Transverse colon (tissue), 4 donors: ENCODE data around the gene LAMA5.

Source experiments
- CTCF ChIP-seq, 5 experiments: fragments of 200-600 bp in 3 of 5; fragments of 450-650 bp in 2 of 5; sonication (generic) in 3 of 5; IDR thresholded peaks; 1 replicate in 2 of 5; 2 replicates in 3 of 5; pipeline ENCODE4 v1.5.1; 2016 to 2017; ENCODE audit warnings: antibody characterized with exemption in 5 of 5, inconsistent platforms in 3 of 5, mild to moderate bottlenecking in 2 of 5, moderate library complexity in 1 of 5
- EP300 ChIP-seq: sonication (generic); formaldehyde crosslinking; IDR thresholded peaks from one replicate; pipeline ENCODE4 v1.6.1; 2017; ENCODE audit warnings: antibody characterized with exemption, low read depth
- POLR2A ChIP-seq: fragments of 450-650 bp; IDR thresholded peaks from one replicate; pipeline ENCODE4 v1.6.1; 2016; ENCODE audit warnings: antibody characterized with exemption, mild to moderate bottlenecking, moderate library complexity
- POLR2AphosphoS5 ChIP-seq, 3 donors: sonication (generic); formaldehyde crosslinking; IDR thresholded peaks; one replicate each; pipeline ENCODE4 v1.6.1; 2016; ENCODE audit warnings: antibody characterized with exemption in 3 of 3

- no peak for TF ChIP-seq CTCF (IDR thresholded peaks at IDR 0.05)
- no peak for TF ChIP-seq POLR2AphosphoS5 (IDR thresholded peaks at IDR 0.05)
- TF ChIP-seq POLR2A: no peak
- TF ChIP-seq EP300: no peak
These were observed 21.3 kb downstream of the LAMA5 start for GRCh38 chr20:62345681-62346370.
